GM11168 (cell line): ENCODE measurements around the gene CXXC5.
"Not testable (repeated sequence)": the region's sequence is repeated elsewhere in the genome, so short reads cannot be mapped to it uniquely, and the experiment has no call there.

ENCODE experiments used
- in situ Hi-C: fragments of 300-500 bp; cut with MboI; formaldehyde crosslinking; loops from one replicate; pipeline ENCODE4 v1.12.0; 2022; ENCODE audit warnings: low sequenced_read_pairs; ENCODE audit not compliant: unreplicated experiment

Gene CXXC5

GRCh38 chr5:139648205-139649081 is at the start of gene CXXC5:
Gene CXXC5 (plus strand): TSS chr5:139648349. CDS start chr5:139680524, 32,175 bp downstream.
- in situ Hi-C loops: no loop called here

- in situ Hi-C loops: not testable (repeated sequence)
Measured at GRCh38 chr5:139598601-139598965, 49.6 kb upstream of the CXXC5 start.

- in situ Hi-C loops: no loop called here
Measured at GRCh38 chr5:139600336-139600949, 47.7 kb upstream of the CXXC5 start.

- in situ Hi-C loops: no loop called here
Measured at GRCh38 chr5:139601429-139601828, 46.7 kb upstream of the CXXC5 start.

GRCh38 chr5:139601948-139602347 is 46.2 kb upstream of the CXXC5 start:
- in situ Hi-C loops: not testable (repeated sequence)

GRCh38 chr5:139605887-139606286 is 42.3 kb upstream of the CXXC5 start:
- in situ Hi-C loops: no loop called here

GRCh38 chr5:139611703-139612584 is 36.2 kb upstream of the CXXC5 start:
- in situ Hi-C loops: no loop called here

- in situ Hi-C loops: no loop called here
Measured at GRCh38 chr5:139619861-139620260, 28.3 kb upstream of the CXXC5 start.

GRCh38 chr5:139625398-139625797 is 22.8 kb upstream of the CXXC5 start:
- in situ Hi-C loops: not testable (repeated sequence)

- in situ Hi-C loops: loop anchor here (5.0 kb wide), 2 partner anchors 46 to 131 kb away; no protein-coding TSS in a partner anchor
Measured at GRCh38 chr5:139630855-139631254, 17.3 kb upstream of the CXXC5 start.

- in situ Hi-C loops: loop anchor here (5.0 kb wide), 2 partner anchors 46 to 131 kb away; no protein-coding TSS in a partner anchor
Measured at GRCh38 chr5:139631520-139632165, 16.5 kb upstream of the CXXC5 start.

GRCh38 chr5:139633295-139634027 is 14.7 kb upstream of the CXXC5 start:
- in situ Hi-C loops: loop anchor here (5.0 kb wide), 2 partner anchors 44 to 129 kb away; no protein-coding TSS in a partner anchor

GRCh38 chr5:139634028-139634325 is 14.2 kb upstream of the CXXC5 start:
- in situ Hi-C loops: loop anchor here (5.0 kb wide), 2 partner anchors 43 to 128 kb away; no protein-coding TSS in a partner anchor

- in situ Hi-C loops: loop anchor here (5.0 kb wide), 2 partner anchors 43 to 128 kb away; no protein-coding TSS in a partner anchor
Measured at GRCh38 chr5:139634541-139634940, 13.6 kb upstream of the CXXC5 start.

- in situ Hi-C loops: no loop called here
Measured at GRCh38 chr5:139635191-139635590, 13.0 kb upstream of the CXXC5 start.

- in situ Hi-C loops: no loop called here
Measured at GRCh38 chr5:139635606-139636206, 12.4 kb upstream of the CXXC5 start.

GRCh38 chr5:139636207-139636792 is 11.8 kb upstream of the CXXC5 start:
- in situ Hi-C loops: no loop called here

GRCh38 chr5:139636975-139637408 is 11.2 kb upstream of the CXXC5 start:
- in situ Hi-C loops: no loop called here
